ENCODE measurements around the gene ASRGL1.

The ASRGL1 gene

GRCh38 chr11:62337303-62338181 lies at the start of gene ASRGL1:
Gene ASRGL1 (plus strand): TSS chr11:62337448. CDS start chr11:62337978, 530 bp downstream.
- H3K4me3 ChIP-seq (ENCODE audit: low read depth, low read length): peak within 1 kb of the TSS; percentile 54
- TF ChIP-seq CTCF (IDR thresholded peaks at IDR 0.05; ENCODE audit: control insufficient read depth, extremely low read depth, insufficient read depth): no peak
- DNase-seq (ENCODE audit: low read depth): no peak

- no peak for TF ChIP-seq CTCF (IDR thresholded peaks at IDR 0.05; ENCODE audit: control insufficient read depth, extremely low read depth, insufficient read depth)
- peak; percentile 30 for DNase-seq (ENCODE audit: low read depth)
- no peak overlapping the region for H3K4me3 ChIP-seq (ENCODE audit: low read depth, low read length)
Measured at GRCh38 chr11:62295504-62295903, 41.7 kb upstream of the ASRGL1 start.

- no peak within 1 kb of the TSS for H3K4me3 ChIP-seq (ENCODE audit: low read depth, low read length)
- DNase-seq (ENCODE audit: low read depth): no peak
- TF ChIP-seq CTCF (IDR thresholded peaks at IDR 0.05; ENCODE audit: control insufficient read depth, extremely low read depth, insufficient read depth): no peak
Measured at GRCh38 chr11:62298975-62299374, 38.3 kb upstream of the ASRGL1 start, which contains the start of gene SCGB1D4. Gene SCGB1D4 (minus strand): TSS chr11:62299075. CDS start chr11:62299010, 65 bp downstream.

GRCh38 chr11:62306227-62306626 lies 31.0 kb upstream of the ASRGL1 start:
- no peak for TF ChIP-seq CTCF (IDR thresholded peaks at IDR 0.05; ENCODE audit: control insufficient read depth, extremely low read depth, insufficient read depth)

GRCh38 chr11:62307950-62308349 lies 29.3 kb upstream of the ASRGL1 start:
- DNase-seq (ENCODE audit: low read depth): no peak
- no peak overlapping the region for H3K4me3 ChIP-seq (ENCODE audit: low read depth, low read length)
- TF ChIP-seq CTCF (IDR thresholded peaks at IDR 0.05; ENCODE audit: control insufficient read depth, extremely low read depth, insufficient read depth): no peak

More at GRCh38 chr11:62306227-62306626, 31.0 kb upstream of the ASRGL1 start:
- no peak overlapping the region for H3K4me3 ChIP-seq (ENCODE audit: low read depth, low read length)
- no peak for DNase-seq (ENCODE audit: low read depth)

GRCh38 chr11:62309991-62310390 lies 27.3 kb upstream of the ASRGL1 start:
- no peak for DNase-seq (ENCODE audit: low read depth)
- no peak overlapping the region for H3K4me3 ChIP-seq (ENCODE audit: low read depth, low read length)
- TF ChIP-seq CTCF (IDR thresholded peaks at IDR 0.05; ENCODE audit: control insufficient read depth, extremely low read depth, insufficient read depth): no peak

Measured in LNCaP clone FGC (cell line).